Neural crest cell (in vitro differentiated cells): ENCODE measurements around the gene GPR89A. TPM values are rescaled to one million over a fixed set of nuclear protein-coding genes. Genes with fewer than 3 reads are reported as not detected.
A peak's percentile ranks its signal among the peaks of the same experiment; 100 is the strongest.
"Not testable (repeated sequence)": the region's sequence is repeated elsewhere in the genome, so short reads cannot be mapped to it uniquely, and the experiment has no call there.

Experiments
- DNase-seq: peaks from one replicate; pipeline ENCODE4 v3.0.0; 2021; ENCODE audit warnings: low read depth, mixed read lengths, low spot score
- H3K27ac Mint-ChIP-seq: one replicate; pipeline ENCODE4 v1.8.0; 2021; ENCODE audit warnings: mild to moderate bottlenecking, mixed read lengths; ENCODE audit not compliant: unreplicated experiment
- H3K27me3 Mint-ChIP-seq: 2 replicates; pipeline ENCODE4 v1.8.0; 2021; ENCODE audit warnings: low read depth, mild to moderate bottlenecking, mixed read lengths
- H3K36me3 Mint-ChIP-seq: 2 replicates; pipeline ENCODE4 v1.8.0; 2021; ENCODE audit warnings: low read depth, mild to moderate bottlenecking, mixed read lengths
- H3K4me1 Mint-ChIP-seq: 2 replicates; pipeline ENCODE4 v1.8.0; 2021; ENCODE audit warnings: mixed read lengths
- H3K4me3 Mint-ChIP-seq: one replicate; pipeline ENCODE4 v1.8.0; 2021; ENCODE audit warnings: mild to moderate bottlenecking, mixed read lengths
- H3K9me3 Mint-ChIP-seq: 2 replicates; pipeline ENCODE4 v1.8.0; 2021; ENCODE audit warnings: mixed read lengths
- CTCF ChIP-seq: fragments of 200-600 bp; sonication (generic); conservative IDR thresholded peaks from 2 replicates; pipeline ENCODE4 v1.5.0; 2021; ENCODE audit warnings: antibody characterized with exemption, mild to moderate bottlenecking
- total RNA-seq: library from RNA; stranded (reverse); gene quantifications from 2 replicates; pipeline ENCODE4 v1.2.1, GENCODE V29; 2021

Gene GPR89A
- total RNA-seq, 1 donor from 2014 or later, result 27.2 TPM

GRCh38 chr1:145711213-145711651 is 103.4 kb downstream of the GPR89A start:
- TF ChIP-seq CTCF, result no peak
- Mint-ChIP-seq H3K36me3 (no peaks in the 10 kb centered on the region), H3K4me3 (no peak overlapping the region), H3K9me3 (no peaks in the 10 kb centered on the region), H3K27ac (no peak overlapping the region), H3K27me3 (no peaks in the 10 kb centered on the region), H3K4me1 (peaks cover 10% of the 10 kb centered on the region)
- no peak for DNase-seq

GRCh38 chr1:145714524-145715111 is 106.8 kb downstream of the GPR89A start:
- no peaks in the 10 kb centered on the region for H3K36me3 Mint-ChIP-seq
- no peak for TF ChIP-seq CTCF
- H3K4me1 Mint-ChIP-seq, result peaks cover 14% of the 10 kb centered on the region
- no peak overlapping the region for H3K27ac Mint-ChIP-seq
- no peak for DNase-seq
- no peaks in the 10 kb centered on the region for H3K27me3 Mint-ChIP-seq
- H3K4me3 Mint-ChIP-seq, result no peak overlapping the region
- no peaks in the 10 kb centered on the region for H3K9me3 Mint-ChIP-seq

- H3K9me3 Mint-ChIP-seq, result no peaks in the 10 kb centered on the region
- TF ChIP-seq CTCF, result no peak
- H3K4me1 Mint-ChIP-seq, result peaks cover 22% of the 10 kb centered on the region
- peaks cover 9% of the 10 kb centered on the region for H3K27me3 Mint-ChIP-seq
- no peaks in the 10 kb centered on the region for H3K36me3 Mint-ChIP-seq
- DNase-seq, result peak; percentile 12
- no peak overlapping the region for H3K4me3 Mint-ChIP-seq
- peak overlapping the region; percentile 23 for H3K27ac Mint-ChIP-seq
Observed at GRCh38 chr1:145716641-145717345, 109.0 kb downstream of the GPR89A start.

- Mint-ChIP-seq H3K27ac (no peak overlapping the region), H3K27me3 (peaks cover 9% of the 10 kb centered on the region), H3K36me3 (no peaks in the 10 kb centered on the region), H3K4me1 (peaks cover 23% of the 10 kb centered on the region), H3K4me3 (no peak overlapping the region), H3K9me3 (no peaks in the 10 kb centered on the region)
- DNase-seq, result no peak
- TF ChIP-seq CTCF, result no peak
Observed at GRCh38 chr1:145717833-145718232, 110.0 kb downstream of the GPR89A start.

- not testable (repeated sequence) for H3K4me3 Mint-ChIP-seq, H3K27ac Mint-ChIP-seq, H3K27me3 Mint-ChIP-seq, DNase-seq, H3K9me3 Mint-ChIP-seq, H3K36me3 Mint-ChIP-seq
- peaks cover 23% of the 10 kb centered on the region for H3K4me1 Mint-ChIP-seq
Observed at GRCh38 chr1:145718465-145718864, 110.7 kb downstream of the GPR89A start.
